GM18868 (cell line): ENCODE data around the gene CACNA1I.

Experiments used
- ATAC-seq: cut with Tn5 transposase; IDR thresholded peaks from one replicate; pipeline ENCODE4 v1.9.1; 2021; ENCODE audit warnings: mild to moderate bottlenecking, moderate library complexity; ENCODE audit not compliant: unreplicated experiment

The CACNA1I gene

DNA sequence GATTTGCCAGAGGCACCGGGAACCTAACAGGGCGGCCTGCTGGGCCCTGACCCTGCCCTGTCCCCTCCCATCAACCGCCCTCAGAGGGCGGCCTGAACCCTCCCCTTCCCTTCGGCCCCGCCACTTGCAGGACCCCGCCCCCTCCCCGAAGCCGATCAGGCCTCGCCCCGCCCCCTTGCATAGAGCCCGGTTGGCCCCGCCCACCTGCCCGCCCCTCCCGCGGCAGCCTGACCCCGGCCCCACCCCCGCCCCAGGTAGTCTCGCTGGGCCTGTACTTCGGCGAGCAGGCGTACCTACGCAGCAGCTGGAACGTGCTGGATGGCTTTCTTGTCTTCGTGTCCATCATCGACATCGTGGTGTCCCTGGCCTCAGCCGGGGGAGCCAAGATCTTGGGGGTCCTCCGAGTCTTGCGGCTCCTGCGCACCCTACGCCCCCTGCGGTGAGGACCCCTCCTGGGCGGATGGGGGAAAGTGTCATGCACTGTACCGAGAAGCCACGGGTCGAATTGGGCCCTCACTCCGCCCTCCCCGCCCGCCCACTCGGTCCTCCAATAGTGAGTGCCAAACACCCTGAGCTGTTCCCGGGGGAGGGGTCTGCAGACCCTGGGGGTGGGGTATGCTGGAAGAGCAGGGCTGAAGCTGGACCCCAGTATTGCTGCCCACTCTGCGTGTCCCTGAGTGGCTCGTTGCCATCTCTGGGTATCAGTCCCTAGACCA, 94.1 kb downstream of the CACNA1I start:
- no peak for ATAC-seq

DNA sequence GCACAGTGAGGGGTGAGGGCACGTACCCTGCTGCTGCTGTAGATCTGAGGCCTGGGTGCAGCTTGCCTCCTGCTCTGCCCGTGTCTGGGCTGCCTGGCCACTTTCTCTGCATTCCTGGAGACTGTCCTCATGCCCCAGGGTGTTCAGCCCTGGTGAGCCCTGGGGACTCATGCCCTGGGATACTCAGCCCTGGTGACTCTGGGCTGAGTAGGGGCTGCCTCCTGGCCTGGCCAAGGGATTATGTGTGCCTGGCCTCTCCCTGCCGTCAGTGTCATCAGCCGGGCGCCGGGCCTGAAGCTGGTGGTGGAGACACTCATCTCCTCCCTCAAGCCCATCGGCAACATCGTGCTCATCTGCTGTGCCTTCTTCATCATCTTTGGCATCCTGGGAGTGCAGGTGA, 94.7 kb downstream of the CACNA1I start:
- no peak for ATAC-seq

DNA sequence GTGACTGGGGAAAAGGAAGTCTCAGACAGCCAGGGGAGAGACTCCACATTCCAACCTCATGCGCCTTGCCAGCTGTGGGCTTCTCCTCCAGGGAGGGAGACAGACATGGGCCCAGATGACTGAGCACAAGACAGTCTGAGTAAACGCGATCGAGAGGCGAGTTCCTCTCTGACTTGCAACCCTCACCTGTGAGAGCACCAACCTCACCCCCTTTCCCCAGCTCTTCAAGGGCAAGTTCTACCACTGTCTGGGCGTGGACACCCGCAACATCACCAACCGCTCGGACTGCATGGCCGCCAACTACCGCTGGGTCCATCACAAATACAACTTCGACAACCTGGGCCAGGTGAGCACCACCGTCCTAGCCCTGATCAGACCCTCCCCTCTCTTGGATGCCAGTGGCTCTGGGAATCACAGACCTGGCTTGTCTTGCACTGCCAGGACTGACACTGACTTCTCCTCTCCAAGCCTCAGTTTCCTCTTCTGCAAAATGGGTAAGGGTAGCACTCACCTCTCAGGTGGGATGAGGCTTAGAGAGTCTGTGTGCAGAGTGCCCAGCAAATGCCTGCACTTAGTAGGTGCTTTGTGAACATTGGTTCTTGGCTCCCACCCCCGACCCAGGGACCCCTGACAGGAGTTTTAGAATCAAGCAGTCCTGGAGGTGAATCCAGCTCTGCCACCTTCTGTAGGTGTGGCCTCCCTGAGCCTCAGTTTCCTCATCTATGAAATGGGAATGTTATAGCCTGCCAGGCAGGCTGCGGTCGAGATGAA, 95.3 kb downstream of the CACNA1I start:
- no peak for ATAC-seq

DNA sequence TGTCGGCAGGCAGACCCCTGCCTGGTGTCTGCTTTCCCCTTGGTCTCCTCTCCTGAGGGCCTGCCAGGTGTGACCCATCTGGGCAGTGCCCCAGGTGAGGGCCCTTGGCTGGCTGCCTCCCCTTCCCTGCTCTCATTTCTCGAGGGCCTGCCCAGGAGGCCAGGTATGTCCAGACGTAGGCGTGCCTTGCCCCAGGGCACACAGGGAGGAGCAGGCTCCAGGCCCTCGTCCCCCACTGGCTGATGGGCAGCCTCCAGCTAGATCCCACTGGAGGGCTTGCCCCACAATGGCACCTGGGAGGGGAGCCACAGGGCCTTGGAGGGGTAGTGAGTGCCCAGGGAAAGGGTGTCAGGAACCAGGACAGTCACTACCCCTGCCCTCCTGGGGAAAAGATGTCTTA, 95.9 kb downstream of the CACNA1I start:
- no peak for ATAC-seq

DNA sequence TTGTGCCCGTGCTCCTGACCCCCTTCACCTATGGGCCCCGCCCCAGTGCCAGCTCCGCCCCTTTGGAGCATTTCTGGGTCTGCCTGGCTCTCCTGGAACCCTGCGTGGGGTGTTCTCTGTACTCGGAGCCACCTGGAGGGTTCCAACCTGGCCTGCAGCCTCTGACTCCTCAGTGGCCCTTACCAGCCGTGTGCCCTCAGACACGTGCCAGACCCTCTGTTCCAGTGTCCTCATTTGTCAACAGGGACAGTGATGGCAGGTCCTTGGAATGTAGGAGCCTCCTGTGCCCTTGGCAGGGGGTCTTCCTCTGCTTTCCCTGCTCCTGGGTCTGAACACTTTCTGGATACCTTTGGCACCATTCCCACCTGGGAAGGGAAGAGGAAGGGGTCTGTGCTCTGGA, 96.4 kb downstream of the CACNA1I start:
- ATAC-seq, result no peak

DNA sequence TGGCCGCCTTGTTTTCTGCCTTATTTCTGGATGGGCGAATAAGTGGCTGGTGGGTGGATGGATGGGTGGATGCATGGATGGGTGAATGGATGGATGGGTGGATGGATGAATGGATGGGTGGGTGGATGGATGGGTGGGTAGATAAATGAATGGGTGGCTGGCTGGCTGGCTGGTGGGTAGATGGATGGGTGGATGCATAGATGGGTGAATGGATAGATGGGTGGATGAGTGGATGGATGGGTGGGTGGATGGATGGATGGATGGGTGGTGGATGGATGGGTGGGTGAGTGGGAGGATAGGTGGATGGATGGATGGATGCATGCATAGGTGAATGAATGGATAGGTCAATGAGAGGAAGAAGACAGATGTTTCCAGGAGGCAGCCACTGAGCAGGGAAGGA, 98.9 kb downstream of the CACNA1I start:
- no peak for ATAC-seq

DNA sequence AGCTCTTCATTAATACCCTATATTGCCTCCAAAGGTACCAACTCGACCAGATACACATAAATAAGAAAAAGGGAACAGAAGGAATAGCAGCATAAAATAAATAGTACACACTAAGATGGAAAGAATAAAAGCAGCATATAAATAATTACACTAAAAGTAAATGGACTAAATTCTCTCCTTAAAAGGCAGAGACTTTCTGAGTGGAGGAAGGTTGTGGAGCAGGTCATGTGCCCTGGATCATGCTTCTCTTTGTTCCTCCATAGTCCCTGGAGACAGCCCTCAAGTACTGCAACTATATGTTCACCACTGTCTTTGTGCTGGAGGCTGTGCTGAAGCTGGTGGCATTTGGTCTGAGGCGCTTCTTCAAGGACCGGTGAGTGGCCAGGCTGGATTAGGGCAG, 101.4 kb downstream of the CACNA1I start:
- ATAC-seq, result no peak

DNA sequence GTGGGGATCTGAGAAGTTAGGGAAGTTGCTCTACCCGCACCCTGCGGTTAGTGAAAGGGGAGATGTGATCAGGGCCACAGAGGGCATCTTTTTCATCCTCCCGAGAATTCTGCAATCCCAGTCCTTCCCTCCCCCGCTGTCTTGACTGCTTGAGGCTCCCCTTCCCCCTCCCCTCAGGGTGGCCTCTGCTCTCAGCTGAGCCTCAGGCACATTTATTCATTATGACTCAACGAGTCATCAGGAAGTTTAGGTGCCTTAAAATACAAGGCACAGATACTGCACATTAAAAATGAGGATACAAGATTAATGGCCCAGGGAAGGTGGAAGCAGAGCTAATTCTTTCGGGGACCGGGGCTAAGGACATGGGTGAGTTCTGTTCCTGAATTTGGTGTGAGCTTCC, 104.0 kb downstream of the CACNA1I start:
- ATAC-seq, result no peak

DNA sequence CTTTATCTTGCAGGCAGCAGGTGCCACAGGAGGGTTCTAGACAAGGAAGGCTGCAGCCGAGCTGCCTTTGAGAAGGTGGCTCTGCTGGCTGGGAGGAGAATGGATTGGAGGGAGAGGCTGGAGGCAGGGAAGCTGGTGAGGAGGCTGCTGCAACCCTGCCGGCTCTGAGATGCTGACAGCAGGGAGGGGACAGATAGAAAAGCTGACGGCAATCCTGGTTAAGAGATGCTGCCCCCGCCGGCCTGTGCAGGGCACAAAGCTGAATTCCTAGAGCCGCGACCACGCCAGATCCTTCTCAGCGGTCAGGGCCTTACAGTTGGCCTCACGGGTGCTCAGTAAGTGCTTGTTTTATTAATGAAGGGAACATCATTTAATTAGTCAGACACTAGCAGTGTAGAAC, 105.4 kb downstream of the CACNA1I start:
- ATAC-seq, result no peak

DNA sequence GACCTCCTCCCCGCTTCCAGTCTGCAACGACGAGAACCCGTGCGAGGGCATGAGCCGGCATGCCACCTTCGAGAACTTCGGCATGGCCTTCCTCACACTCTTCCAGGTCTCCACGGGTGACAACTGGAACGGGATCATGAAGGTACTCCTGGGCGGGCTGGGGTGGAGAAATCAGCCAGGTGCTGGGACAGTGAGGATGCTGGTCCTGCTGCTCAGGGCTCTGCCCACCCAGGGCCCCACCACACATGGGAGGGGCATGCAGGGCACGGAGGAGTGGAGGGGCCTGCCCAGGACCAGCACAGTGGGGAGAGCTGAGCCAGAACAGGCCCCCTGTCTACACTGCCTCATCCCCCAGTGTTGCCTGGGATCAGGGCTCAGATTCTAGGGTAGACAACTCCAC, 107.4 kb downstream of the CACNA1I start:
- ATAC-seq, result no peak

DNA sequence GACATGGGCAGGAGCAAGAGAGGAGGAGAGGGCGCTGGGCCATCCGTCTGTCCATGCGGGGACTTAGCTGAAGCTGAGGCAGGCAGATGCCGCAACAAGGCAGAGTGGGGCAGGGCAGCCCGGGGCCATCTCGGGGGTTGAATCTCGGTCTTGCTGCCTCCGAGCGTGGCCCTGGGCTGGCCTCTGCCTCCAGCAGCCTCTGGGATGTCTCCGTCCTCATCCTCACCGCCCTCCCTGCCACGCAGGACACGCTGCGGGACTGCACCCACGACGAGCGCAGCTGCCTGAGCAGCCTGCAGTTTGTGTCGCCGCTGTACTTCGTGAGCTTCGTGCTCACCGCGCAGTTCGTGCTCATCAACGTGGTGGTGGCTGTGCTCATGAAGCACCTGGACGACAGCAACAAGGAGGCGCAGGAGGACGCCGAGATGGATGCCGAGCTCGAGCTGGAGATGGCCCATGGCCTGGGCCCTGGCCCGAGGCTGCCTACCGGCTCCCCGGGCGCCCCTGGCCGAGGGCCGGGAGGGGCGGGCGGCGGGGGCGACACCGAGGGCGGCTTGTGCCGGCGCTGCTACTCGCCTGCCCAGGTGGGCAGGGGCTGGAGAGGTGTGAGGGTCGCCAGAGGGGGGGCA, 108.4 kb downstream of the CACNA1I start:
- ATAC-seq, result no peak

DNA sequence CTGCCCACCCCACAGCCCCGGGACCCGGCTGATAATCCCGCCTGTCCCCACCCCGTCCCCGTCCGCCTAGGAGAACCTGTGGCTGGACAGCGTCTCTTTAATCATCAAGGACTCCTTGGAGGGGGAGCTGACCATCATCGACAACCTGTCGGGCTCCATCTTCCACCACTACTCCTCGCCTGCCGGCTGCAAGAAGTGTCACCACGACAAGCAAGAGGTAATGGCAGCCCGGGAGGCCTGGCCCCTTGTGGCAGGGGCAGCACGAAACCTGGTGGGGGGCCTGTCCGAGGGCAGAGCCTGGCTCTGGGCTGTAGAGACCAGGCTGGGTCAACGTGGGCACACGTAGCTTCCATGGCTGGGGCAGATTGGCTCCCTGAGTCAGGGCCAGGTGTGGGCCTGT, 109.1 kb downstream of the CACNA1I start:
- ATAC-seq, result no peak

DNA sequence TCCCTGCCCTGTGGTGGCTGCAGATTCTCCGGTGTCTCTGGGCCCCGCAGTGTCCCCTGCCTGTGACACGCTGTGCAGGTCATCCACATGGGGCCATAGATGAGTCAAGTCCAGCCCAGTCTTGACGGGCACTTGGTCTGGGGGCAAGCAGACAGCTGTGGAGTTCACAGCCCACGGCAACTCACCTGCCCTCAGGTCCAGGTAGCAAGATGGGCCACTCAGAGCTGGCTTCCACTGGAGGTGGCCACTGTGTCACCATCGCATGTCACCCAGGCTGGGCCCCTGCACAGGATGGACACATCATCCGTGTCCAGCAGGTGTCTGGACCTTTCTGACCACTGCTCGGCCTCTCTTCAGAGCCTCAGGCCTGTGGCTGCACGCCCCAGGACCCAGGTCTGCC, 109.9 kb downstream of the CACNA1I start:
- ATAC-seq, result no peak

DNA sequence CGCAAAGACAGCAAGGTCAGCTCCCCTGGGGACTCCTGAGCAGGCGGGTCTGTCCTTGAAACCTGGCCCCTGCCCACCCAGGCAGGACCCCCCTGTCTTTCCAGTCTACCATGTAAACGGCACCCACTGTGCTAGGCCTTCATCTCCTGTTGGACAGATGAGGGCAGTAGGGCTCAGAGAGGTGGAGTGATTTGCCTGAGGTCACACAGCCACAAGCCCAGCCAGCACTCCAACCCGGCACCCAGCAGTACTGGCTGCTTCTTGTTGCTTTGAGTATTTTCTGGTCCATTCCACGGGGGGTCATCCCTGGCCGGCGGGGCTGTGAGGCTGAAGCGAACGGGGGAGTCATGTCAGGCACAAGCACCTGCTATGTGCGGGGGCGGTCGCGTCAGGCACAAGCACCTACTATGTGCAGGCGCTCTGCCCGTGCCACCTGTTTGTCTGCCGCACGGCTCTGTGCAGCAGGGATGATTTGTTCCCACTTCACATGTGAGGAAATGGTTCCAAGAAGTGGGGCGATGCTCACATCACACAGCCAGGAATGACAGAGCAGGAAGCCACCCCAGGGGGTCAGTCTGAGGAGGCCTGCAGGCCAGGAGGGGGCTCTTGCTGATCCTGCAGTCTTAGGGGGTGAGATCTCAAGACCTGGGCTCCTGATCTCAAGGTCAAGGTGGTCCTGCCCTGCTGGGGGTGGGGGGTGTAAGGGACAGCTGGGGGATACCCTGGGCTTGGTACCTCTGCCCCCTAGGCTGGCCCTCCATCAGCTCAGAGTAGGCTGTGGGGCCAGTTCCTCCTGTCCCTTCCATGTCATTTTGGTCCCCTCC, 110.7 kb downstream of the CACNA1I start:
- ATAC-seq, result no peak

DNA sequence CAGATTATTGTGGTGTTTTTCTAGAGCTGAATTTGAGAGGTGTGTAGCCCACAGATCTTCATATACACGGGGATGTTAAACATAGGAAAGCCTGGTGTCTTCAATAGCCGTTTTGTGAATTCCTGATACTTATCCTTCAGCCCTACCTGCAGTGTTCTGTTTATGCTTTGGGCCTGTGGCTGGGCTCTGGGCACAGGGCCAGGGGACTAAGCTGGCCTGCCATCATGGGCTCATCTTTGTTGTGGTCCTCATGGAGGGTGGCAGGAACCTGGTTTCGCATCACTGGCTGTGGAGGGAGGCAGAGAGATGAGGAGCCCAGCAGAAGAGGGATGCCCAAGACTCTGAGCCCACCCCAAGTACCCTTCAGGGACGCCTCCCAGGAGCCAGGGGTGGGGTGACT, 112.4 kb downstream of the CACNA1I start:
- no peak for ATAC-seq

DNA sequence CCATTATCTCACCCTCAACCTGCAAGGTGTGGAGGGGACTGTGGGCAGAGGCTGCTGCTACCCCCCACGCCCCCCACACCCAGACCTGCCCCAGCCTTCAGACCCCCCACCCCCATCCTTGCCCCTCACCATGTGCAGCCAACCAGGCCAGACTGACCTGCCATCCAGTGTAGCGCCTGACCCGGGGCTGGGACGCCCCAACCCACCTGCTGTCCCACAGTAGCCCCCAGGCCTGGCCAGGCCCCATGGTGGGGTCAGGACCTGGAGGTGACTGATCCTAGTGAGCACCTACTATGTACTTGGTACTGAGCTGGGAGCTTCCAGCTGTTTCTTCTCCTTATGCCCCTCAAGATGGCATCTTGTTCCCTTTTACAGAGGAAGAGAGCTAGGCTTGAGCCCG, 113.1 kb downstream of the CACNA1I start:
- no peak for ATAC-seq

DNA sequence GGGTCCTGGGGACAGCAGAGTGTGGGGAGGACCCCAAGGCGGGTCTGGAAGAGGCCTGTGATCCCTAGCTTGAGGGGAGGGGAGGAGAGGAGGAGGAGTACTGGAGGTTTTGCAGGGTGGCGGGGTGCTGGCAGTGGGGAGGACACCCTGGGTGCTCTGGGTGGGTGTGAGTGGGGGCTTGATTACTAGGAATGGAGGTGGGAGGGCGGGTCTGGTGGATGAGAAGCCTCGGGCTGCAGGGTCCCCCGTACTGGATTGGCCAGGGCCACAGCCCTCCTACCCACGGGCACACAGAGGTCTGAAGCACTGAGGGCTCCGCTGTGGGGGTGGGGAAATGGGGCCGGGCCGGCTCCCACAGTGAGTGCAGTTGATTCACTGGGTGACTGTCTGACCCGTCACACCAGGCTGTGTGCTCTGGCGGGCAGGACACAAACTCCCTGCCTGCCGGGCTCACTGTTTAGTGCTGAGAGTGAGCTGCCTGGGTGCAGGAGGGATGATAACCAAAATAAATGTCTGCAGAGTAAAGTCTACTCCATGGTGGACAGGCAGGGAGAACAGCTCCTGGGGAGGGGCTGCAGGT, 114.2 kb downstream of the CACNA1I start:
- ATAC-seq, result no peak

DNA sequence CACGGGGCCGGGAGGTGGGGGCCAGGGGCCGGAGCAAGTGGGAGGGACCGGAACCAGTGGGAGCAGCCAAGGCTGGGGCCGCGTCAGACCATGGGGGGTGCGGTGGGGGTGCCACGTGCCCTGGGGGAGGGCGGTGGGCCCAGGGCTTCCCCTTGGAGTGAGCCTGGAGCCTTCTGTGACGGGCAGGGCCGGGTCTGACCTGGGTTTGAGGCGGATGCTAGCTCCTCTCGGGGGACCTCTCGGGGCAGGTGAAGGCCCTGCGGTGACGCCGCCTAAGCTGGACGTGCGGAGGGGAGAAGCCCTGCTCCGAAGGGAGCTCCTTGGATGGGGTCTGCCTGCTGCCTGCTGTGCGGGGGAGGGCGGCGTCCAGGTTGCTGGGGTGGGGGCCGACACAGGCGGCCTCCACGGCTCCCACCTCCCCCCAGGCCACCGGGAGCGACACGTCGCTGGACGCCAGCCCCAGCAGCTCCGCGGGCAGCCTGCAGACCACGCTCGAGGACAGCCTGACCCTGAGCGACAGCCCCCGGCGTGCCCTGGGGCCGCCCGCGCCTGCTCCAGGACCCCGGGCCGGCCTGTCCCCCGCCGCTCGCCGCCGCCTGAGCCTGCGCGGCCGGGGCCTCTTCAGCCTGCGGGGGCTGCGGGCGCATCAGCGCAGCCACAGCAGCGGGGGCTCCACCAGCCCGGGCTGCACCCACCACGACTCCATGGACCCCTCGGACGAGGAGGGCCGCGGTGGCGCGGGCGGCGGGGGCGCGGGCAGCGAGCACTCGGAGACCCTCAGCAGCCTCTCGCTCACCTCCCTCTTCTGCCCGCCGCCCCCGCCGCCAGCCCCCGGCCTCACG, 115.0 kb downstream of the CACNA1I start:
- ATAC-seq, result no peak

DNA sequence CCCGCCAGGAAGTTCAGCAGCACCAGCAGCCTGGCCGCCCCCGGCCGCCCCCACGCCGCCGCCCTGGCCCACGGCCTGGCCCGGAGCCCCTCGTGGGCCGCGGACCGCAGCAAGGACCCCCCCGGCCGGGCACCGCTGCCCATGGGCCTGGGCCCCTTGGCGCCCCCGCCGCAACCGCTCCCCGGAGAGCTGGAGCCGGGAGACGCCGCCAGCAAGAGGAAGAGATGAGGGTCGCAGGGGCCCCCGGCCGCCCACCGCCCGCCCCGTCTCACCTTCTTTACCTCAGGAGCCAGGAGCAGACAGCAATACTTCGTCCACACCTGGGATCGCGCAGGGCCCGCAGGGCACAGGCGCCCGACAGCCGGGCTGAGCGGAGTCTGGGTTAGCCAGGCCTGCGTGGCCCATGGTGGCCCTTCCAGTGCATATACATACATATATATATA, 115.6 kb downstream of the CACNA1I start:
- no peak for ATAC-seq
